AG08395 (cell line): ENCODE results near the gene PPP2R5C.

Experiments used
- DNase-seq: peaks from one replicate; pipeline ENCODE4 v3.0.0; 2012; ENCODE audit warnings: mixed read lengths, low spot score

The PPP2R5C gene

GRCh38 chr14:101917413-101918017, 156.0 kb downstream of the PPP2R5C start:
- DNase-seq: no peak

- DNase-seq: no peak
These were observed 156.8 kb downstream of the PPP2R5C start for GRCh38 chr14:101918065-101918989.

DNA sequence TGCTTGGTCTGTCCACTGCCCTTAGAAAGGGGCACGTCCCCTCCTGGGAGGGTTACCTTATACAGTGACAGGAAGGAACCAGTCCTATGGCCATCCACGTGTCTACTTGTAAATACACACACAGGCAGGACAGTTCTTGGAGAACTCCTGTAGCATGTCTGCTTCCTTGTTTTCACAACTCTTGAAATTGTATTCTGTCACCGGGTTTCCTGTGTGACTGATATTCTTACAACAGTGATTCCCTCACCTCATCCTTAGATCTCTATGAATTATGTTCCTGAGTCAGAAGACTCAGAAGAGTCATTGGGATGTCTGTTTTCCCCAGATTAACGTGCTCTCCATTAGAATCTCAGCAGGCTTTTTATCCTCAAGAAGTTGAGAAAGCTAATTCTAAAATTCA, 158.8 kb downstream of the PPP2R5C start:
- no peak for DNase-seq

- DNase-seq: no peak
These were observed 161.4 kb downstream of the PPP2R5C start for GRCh38 chr14:101922866-101923265.

GRCh38 chr14:101925152-101925551, 163.6 kb downstream of the PPP2R5C start:
- DNase-seq: no peak

GRCh38 chr14:101926085-101926484, 164.6 kb downstream of the PPP2R5C start:
- no peak for DNase-seq

GRCh38 chr14:101926620-101927019, 165.1 kb downstream of the PPP2R5C start:
- no peak for DNase-seq

GRCh38 chr14:101927859-101928258, 166.3 kb downstream of the PPP2R5C start:
- DNase-seq: peak; percentile 95

GRCh38 chr14:101928415-101928841, 166.9 kb downstream of the PPP2R5C start:
- DNase-seq: no peak

DNA sequence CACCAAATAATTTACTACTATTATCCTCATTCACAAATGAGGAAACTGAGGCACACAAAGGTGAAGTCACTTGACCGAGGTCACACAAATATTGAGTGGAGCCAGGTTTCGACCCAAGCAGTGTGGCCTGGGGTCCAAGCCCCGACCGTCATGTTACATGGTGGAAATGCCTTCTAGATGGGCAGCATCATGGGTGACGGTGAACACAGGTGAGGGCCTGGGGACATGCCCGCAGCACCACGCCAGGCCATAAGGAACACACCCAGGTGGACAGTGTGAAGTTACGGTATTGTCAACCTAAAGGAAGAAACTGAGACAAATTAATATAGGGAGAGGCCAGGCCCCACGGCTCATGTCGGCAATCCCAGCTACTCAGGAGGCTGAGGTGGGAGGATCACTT, 167.6 kb downstream of the PPP2R5C start:
- DNase-seq: no peak

DNA sequence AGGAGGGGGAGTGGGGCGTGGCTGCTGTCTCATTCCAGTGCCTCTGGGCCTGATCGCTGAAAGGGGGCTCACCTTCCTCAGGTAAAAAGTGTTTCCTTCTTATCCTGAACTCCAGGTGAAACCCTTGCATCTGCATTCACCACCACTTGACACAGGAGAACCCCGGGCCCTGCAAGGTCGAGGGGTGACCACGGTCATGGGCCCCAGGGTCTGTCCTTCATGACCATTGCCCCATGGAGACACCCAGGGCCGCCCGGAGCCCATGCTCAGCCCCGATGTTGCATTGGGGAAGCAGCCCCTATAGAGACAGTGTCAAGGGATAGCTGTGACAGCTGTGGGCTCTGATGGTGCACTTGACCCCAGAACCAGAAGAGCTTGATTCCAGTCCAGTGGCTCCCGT, 168.4 kb downstream of the PPP2R5C start:
- DNase-seq: no peak

- DNase-seq: no peak
These were observed 171.2 kb downstream of the PPP2R5C start for GRCh38 chr14:101932673-101933072.

DNA sequence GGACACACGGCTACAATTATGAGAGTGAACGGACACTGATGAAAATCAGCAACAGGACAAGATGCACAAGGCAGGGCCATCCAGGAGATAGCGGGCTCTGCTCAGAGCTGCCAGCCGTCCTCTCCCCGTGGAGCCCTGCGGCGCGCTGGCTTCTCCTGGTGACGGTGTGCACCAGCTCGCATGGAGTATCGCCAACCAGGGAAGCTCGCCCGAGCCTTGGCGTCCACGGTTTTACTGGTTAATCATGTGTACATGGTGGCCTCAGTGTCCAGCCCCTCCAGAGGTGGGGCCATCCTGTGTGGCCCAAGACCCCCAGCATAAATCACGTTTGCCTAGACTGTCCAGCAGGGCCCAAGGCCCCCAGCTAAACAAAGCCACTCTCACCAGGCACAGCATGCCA, 171.7 kb downstream of the PPP2R5C start:
- no peak for DNase-seq

DNA sequence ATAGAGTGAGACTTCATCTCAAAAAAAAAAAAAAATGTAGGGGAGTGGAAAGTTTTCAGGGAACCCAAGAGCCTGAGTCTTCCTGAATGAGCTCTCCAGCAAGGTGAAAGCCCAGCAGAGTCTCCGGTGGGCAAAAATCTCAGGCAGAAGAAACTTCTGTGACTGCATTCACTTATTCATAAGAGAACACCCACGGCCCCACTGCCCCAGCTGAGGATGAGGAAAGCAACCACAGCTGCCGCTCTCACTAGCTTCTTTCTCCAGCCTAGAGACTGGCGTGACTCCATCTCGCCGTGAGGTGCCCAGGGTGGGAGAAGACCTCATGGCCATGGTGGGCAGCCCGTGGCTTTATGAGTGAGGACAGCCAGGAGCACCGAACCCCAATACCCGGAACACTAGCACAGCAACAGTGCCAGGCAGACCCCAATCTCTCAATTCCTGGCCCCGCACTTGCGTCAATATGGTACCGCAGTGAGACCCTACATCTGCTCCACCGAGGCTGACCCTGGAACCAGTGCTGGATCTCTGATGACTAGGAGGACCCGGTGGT, 173.2 kb downstream of the PPP2R5C start:
- no peak for DNase-seq

DNA sequence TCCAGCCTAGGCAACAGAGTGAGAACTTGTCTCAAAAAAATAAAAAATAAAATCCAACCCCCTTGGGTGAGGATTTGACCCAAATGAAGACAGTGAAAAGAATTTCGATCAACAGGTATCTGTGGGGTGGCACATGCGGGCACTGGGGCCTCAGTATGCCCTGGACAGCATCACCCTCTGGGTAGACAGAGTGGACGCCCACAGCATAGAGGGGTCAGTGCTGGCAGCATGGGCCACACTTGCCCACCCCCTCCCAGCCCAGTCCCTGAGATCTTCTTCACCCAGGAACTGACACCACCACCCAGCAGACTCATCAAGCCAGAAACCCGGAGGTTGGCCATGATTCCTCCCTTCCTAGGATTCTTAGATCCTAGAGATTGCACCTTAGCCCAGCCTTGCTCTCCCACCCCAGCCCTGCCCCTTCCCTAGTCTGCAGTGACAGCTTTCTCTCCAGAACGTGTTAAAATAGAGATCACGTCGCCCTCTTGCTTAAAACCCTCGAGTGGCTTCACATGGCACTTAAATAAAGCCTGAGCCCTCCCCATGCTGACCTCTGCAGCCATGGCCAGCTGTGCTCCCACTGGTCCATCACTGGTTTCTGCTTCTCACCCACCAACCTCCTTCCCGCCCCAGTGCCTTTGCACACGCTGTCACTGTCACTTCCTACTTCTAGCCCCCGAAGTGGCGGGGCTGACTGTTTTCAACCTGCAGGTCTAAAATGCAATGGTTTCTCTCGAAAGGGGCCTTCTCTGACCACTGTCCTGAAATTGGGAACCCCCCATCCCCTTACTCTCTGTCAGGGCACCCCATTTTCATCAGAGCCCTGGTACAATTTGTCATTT, 176.6 kb downstream of the PPP2R5C start:
- DNase-seq: no peak

DNA sequence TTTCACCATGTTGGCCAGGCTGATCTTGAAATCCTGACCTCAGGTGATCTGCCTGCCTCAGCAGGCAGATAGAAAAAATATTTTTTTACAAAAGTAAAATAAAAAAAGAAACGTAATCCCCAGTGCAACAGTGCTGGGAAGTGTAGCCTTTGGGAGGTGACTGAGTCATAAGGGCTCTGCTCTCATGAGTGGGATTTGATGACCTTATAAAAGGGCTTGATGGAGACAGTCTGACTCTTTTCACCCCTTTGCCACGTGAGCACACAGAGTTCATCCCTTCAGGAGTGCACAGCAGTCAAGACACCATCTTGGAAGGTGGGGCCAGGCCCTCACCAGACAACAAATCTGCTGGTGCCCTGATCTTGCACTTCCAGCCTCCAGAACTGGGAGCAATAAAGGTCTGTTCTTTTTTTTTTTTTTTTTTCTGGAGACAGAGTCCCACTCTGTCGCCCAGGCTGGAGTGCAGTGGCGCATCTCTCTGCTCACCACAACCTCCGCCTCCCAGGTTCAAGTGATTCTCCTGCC, 178.2 kb downstream of the PPP2R5C start:
- DNase-seq: no peak

GRCh38 chr14:101944451-101944850, 182.9 kb downstream of the PPP2R5C start:
- DNase-seq: no peak

GRCh38 chr14:101945171-101945570, 183.7 kb downstream of the PPP2R5C start:
- no peak for DNase-seq

- no peak for DNase-seq
These were observed 186.0 kb downstream of the PPP2R5C start for GRCh38 chr14:101947577-101947903.

GRCh38 chr14:101947904-101948665, 186.6 kb downstream of the PPP2R5C start:
- DNase-seq: peak; percentile 99

DNA sequence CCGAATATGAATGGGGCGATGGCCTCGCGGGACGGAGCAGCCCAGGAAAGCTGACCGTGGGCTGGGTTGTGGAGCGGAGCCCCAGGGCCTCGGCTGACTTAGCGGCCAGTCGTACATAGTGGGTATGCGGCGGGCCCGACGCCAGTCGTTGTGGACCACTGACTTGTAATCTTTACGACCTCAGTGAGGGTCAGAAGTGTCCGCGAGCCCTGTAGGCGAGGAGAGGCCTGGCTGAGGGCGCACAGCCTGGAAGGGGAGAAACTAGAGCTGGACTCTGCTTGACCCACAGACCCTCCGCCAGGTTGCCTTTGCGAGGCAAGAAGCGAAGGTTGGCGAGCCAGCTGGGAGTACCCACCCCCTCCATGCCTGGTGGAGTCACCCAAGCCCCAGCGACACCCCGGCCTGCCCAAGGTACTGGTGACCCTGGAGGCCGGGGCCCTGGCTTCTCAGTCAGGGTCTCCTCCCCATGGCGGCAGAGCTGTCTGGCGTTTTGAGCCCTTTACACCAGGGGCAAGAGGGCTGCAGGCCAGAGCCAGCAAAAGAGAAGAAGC, 187.2 kb downstream of the PPP2R5C start:
- DNase-seq: no peak
